K562 (cell line): Measurements from ENCODE around the gene SLC22A4. TPM values are rescaled to one million over a fixed set of nuclear protein-coding genes. Genes with fewer than 3 reads are reported as not detected.

ENCODE experiments used
- ATAC-seq: fragments of 200-7000 bp; cut with Tn5 transposase; 3 replicates; pipeline ENCODE4 v1.9.1; 2020; ENCODE audit warnings: moderate library complexity
- BruUV-seq: library from RNA; stranded (reverse); fragments of 400-500 nt; replicated peaks from 2 replicates; lab custom pipeline; 2021; lab: Mats Ljungman, UMichigan
- CTCF ChIA-PET: fragments of 300-600 bp; formaldehyde crosslinking; extraction: SDS; loops from one replicate; lab custom pipeline; 2021; ENCODE audit warnings: low intra/inter-chr PET ratio; lab: Yijun Ruan, JAX
- POLR2A ChIA-PET: fragments of 300-600, 350-650 bp; sonication (Branson Sonifier 250); formaldehyde crosslinking; extraction: SDS; loops from one replicate; lab custom pipeline; 2021; ENCODE audit warnings: antibody characterized with exemption, inconsistent platforms; lab: Yijun Ruan, JAX
- DNase-seq, 4 experiments: peaks; one replicate each; pipeline versions ENCODE4 v3.0.0 to v3.0.0-alpha.2; 2011 to 2018; ENCODE audit warnings: low spot score in 3 of 4, mixed read lengths in 3 of 4; ENCODE audit errors: extremely low read depth in 1 of 4
- FAIRE-seq: peaks from 2 replicates; lab custom pipeline; 2011; peaks lifted over from hg19 to GRCh38; lab: Jason Lieb, UNC
- H2AFZ ChIP-seq: 2 replicates; pipeline ENCODE4 v1.6.0; 2011; ENCODE audit warnings: low read depth, low read length, control low read depth, inconsistent platforms
- H3K27ac ChIP-seq: fragments of 200-600 bp; 3 replicates; pipeline ENCODE4 v1.8.0; 2011; ENCODE audit warnings: low read depth, mild to moderate bottlenecking, control low read depth, inconsistent platforms, low read length, moderate library complexity, mixed read lengths; ENCODE audit errors: extremely low read depth
- H3K27me3 ChIP-seq, 2 experiments: fragments of 300-600 bp in 1 of 2; 2 replicates in 1 of 2; 3 replicates in 1 of 2; pipeline versions ENCODE4 v1.6.0 to v1.8.0; 2011; ENCODE audit warnings: inconsistent platforms in 2 of 2, low read length in 2 of 2, mild to moderate bottlenecking in 1 of 2, mixed read lengths in 1 of 2, moderate library complexity in 1 of 2; ENCODE audit not compliant: control insufficient read depth in 2 of 2, insufficient read depth in 2 of 2
- H3K36me3 ChIP-seq: fragments of 300-600 bp; 3 replicates; pipeline ENCODE4 v1.8.0; 2011; ENCODE audit warnings: mild to moderate bottlenecking, low read length, inconsistent platforms; ENCODE audit not compliant: control insufficient read depth, insufficient read depth
- H3K4me1 ChIP-seq, 2 experiments: fragments of 200-600 bp in 1 of 2; replicated peaks in 1 of 2; 2 replicates in 1 of 2; 3 replicates in 1 of 2; pipeline versions ENCODE4 v1.5.1 to v1.8.0; 2011; ENCODE audit warnings: inconsistent platforms in 2 of 2, low read length in 2 of 2, mild to moderate bottlenecking in 1 of 2, mixed read lengths in 1 of 2, moderate library complexity in 1 of 2; ENCODE audit not compliant: control insufficient read depth in 2 of 2, insufficient read depth in 2 of 2
- H3K4me2 ChIP-seq: 2 replicates; pipeline ENCODE4 v1.6.1; 2011; ENCODE audit warnings: low read length, control low read depth, inconsistent platforms, mixed read lengths; ENCODE audit not compliant: insufficient read depth
- H3K4me3 ChIP-seq: fragments of 200-600 bp; sonication (generic), shearing (Covaris generic); 2 replicates; pipeline ENCODE4 v1.5.1; 2016; ENCODE audit warnings: control low read depth, inconsistent platforms
- H3K79me2 ChIP-seq: fragments of 200-600 bp; 3 replicates; pipeline ENCODE4 v1.8.0; 2011; ENCODE audit warnings: low read length, inconsistent platforms; ENCODE audit not compliant: control insufficient read depth, insufficient read depth
- H3K9ac ChIP-seq, 2 experiments: 2 replicates each; pipeline versions ENCODE4 v1.6.0 to v1.6.1; 2011; ENCODE audit warnings: low read depth in 2 of 2, low read length in 2 of 2, control low read depth in 1 of 2, inconsistent platforms in 1 of 2, mild to moderate bottlenecking in 1 of 2, mixed read lengths in 1 of 2; ENCODE audit not compliant: insufficient read depth in 1 of 2
- H3K9me1 ChIP-seq: one replicate; pipeline ENCODE4 v1.6.0; 2011; ENCODE audit warnings: inconsistent platforms, mild to moderate bottlenecking, low read length, moderate library complexity; ENCODE audit not compliant: control insufficient read depth, insufficient read depth
- H3K9me3 ChIP-seq: replicated peaks from 2 replicates; pipeline ENCODE4 v1.5.1; 2011; ENCODE audit warnings: low read depth, low read length, inconsistent platforms; ENCODE audit not compliant: control insufficient read depth, insufficient read depth
- H4K20me1 ChIP-seq: replicated peaks from 2 replicates; pipeline ENCODE4 v1.6.1; 2011; ENCODE audit warnings: low read length, inconsistent platforms, mixed read lengths; ENCODE audit not compliant: control insufficient read depth, insufficient read depth
- ATF7 ChIP-seq: fragments of 450-650 bp; IDR thresholded peaks from 2 replicates; pipeline ENCODE4 v1.7.1; 2014; ENCODE audit warnings: mild to moderate bottlenecking, moderate library complexity
- EGR1 ChIP-seq: fragments of 450-650 bp; conservative IDR thresholded peaks from 2 replicates; pipeline ENCODE4 v1.6.1; 2017; ENCODE audit warnings: mild to moderate bottlenecking
- ELK1 ChIP-seq: sonication (generic); formaldehyde crosslinking; IDR thresholded peaks from 2 replicates; pipeline ENCODE4 v1.8.1; 2022; ENCODE audit warnings: missing genetic modification reagents
- ETV6 ChIP-seq, 3 experiments: fragments of 150-350 bp in 1 of 3; sonication (generic) in 1 of 3; formaldehyde crosslinking in 1 of 3; IDR thresholded peaks; 2 replicates each; pipeline versions ENCODE4 v1.6.1 to v1.8.0; 2014 to 2022; ENCODE audit warnings: borderline replicate concordance in 2 of 3, low read depth in 2 of 3, antibody characterized with exemption in 1 of 3, low read length in 1 of 3, mild to moderate bottlenecking in 1 of 3, missing genetic modification reagents in 1 of 3
- HNRNPL ChIP-seq: fragments of 200-400 bp; formaldehyde crosslinking; IDR thresholded peaks from 2 replicates; pipeline ENCODE4 v1.6.1; 2017; ENCODE audit warnings: low read depth, mild to moderate bottlenecking, low read length
- SRSF3 ChIP-seq: fragments of 200-400 bp; formaldehyde crosslinking; IDR thresholded peaks from 2 replicates; pipeline ENCODE4 v1.6.1; 2016; ENCODE audit warnings: mild to moderate bottlenecking, low read length, moderate library complexity; ENCODE audit not compliant: insufficient read depth
- ZNF146 ChIP-seq: IDR thresholded peaks from one replicate; pipeline ENCODE4 v1.6.1; 2018; ENCODE audit warnings: missing compliant biosample characterization; ENCODE audit not compliant: unreplicated experiment
- ZNF184 ChIP-seq: sonication (generic); formaldehyde crosslinking; IDR thresholded peaks from 2 replicates; pipeline ENCODE4 v1.5.0; 2020; ENCODE audit warnings: missing genetic modification reagents
- ZNF57 ChIP-seq: fragments of 450-650 bp; formaldehyde crosslinking; IDR thresholded peaks from 2 replicates; pipeline ENCODE4 v1.4.0; 2020; ENCODE audit warnings: mild to moderate bottlenecking, moderate library complexity
- WGBS: fragments of 100-300 bp; shearing (Covaris generic); methylation state at CpG from one replicate; pipeline ENCODE4 v1.1.6; 2016; ENCODE audit warnings: low coverage, mixed read lengths; ENCODE audit not compliant: insufficient coverage; ENCODE audit errors: missing lambda C conversion rate; 5-methylcytosine and 5-hydroxymethylcytosine counted together
- in situ Hi-C: fragments of 300-500 bp; cut with MboI; formaldehyde crosslinking; loops from 4 replicates; pipeline ENCODE4 v1.15.0; 2018; ENCODE audit warnings: inconsistent platforms, mixed read lengths
- intact Hi-C: fragments of 100-400 bp; cut with micrococcal nuclease; formaldehyde crosslinking; loops from 2 replicates; pipeline ENCODE4 v1.14.2; 2022
- polyA plus RNA-seq, 8 experiments: library from polyadenylated mRNA; depleted of rRNA in 4 of 8; stranded (reverse) in 5 of 8; unstranded in 3 of 8; fragments of >200 nt; fragmentation: Nextera tagmentation in 2 of 8; fragmentation: Illumina TruSeq in 1 of 8; extraction: Ambion mirVana in 2 of 8; extraction: Trizol in 1 of 8; gene quantifications; 2 replicates each; pipeline versions ENCODE4 v1.2.1 to v1.2.3, GENCODE V29; 2011 to 2014; ENCODE audit warnings: inconsistent platforms in 1 of 8, missing spikeins in 1 of 8
- total RNA-seq, 7 experiments: library from RNA; depleted of rRNA in 6 of 7; stranded (reverse); fragments of >200 nt in 6 of 7; fragmentation: Illumina TruSeq in 2 of 7; extraction: Trizol in 2 of 7; gene quantifications; 2 replicates each; pipeline versions ENCODE4 v1.2.1 to v1.2.3, GENCODE V29; 2011 to 2021; ENCODE audit warnings: low replicate concordance in 1 of 7
- TF ChIP-seq, protein P1 (sequence below): fragments of 250-450 bp; sonication (Bioruptor Pico); IDR thresholded peaks from 2 replicates; pipeline ENCODE4 v1.4.0; 2020
- TF ChIP-seq, protein P2 (sequence below), 2 experiments: fragments of 450-650 bp; IDR thresholded peaks; 2 replicates each; pipeline ENCODE4 v1.6.1; 2016

SLC22A4 gene
- total and polyA plus RNA-seq, 9 of the 15 experiments (the other 6 are each of a cell fraction or from before 2014, with no cell fraction given) = 2.7 to 9.5 (median 6.2) TPM

DNA sequence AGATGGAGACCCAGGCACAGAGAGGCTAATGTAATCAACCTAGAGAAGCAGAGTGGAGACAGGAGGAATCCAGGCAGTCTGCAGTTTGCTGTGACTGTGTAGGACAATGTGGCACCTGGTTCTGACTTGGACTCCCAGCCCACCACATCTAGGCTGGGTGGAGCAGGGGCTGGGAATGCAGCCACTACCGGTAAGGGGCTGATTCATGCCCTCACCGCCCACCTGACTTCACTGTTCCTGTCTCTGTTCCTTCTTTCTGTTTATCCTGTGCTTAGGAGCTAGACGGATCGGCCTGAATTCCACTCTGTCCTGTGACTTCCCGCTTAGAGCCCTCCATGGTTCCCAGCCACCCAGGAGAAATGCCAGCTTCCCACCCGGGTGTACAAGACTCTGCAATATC, 34.1 kb upstream of the SLC22A4 start:
- in situ Hi-C loops (no loop called here), intact Hi-C loops (loop anchor here (1.0 kb wide), 1 partner anchor 22 kb away; no protein-coding TSS in a partner anchor)
- H3K27me3 ChIP-seq = no peaks in the 10 kb centered on the region
- WGBS = 48% methylated on average over 6 of the region's 6 CpGs
- peaks cover 19% of the 10 kb centered on the region; the same call in 2 of the 3 replicates for H3K36me3 ChIP-seq
- CTCF ChIA-PET = no interaction called here
- peak overlapping the region; percentile 43; the same call in 1 of the 2 replicates for H2AFZ ChIP-seq
- H3K4me2 ChIP-seq = peak overlapping the region; percentile 74
- no TSS peak for BruUV-seq
- POLR2A ChIA-PET = interaction anchor here (0.7 to 1.7 kb wide), 8 partner anchors 9 to 176 kb away, joined by 3 to 5 read pairs (median 4); no protein-coding TSS in a partner anchor
- FAIRE-seq (no peak), DNase-seq (no peak), ATAC-seq (no peak)
- H3K9me3 ChIP-seq = no peaks in the 10 kb centered on the region; the same call in 1 of the 2 replicates
- H3K79me2 ChIP-seq = peaks cover 36% of the 10 kb centered on the region
- H4K20me1 ChIP-seq = 0 out of 2 replicates have a peak, but pooled peaks cover 4% of the 10 kb centered on the region
- no peak for TF ChIP-seq HNRNPL
- TF ChIP-seq, protein P1, sequence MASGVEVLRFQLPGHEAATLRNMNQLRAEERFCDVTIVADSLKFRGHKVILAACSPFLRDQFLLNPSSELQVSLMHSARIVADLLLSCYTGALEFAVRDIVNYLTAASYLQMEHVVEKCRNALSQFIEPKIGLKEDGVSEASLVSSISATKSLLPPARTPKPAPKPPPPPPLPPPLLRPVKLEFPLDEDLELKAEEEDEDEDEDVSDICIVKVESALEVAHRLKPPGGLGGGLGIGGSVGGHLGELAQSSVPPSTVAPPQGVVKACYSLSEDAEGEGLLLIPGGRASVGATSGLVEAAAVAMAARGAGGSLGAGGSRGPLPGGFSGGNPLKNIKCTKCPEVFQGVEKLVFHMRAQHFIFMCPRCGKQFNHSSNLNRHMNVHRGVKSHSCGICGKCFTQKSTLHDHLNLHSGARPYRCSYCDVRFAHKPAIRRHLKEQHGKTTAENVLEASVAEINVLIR (CRISPR knock-in tag) = no peak
- peak; percentile 57 for TF ChIP-seq EGR1
- no peak for TF ChIP-seq ELK1 (CRISPR knock-in tag)
- no peak for TF ChIP-seq ZNF146 (CRISPR knock-in tag)
- TF ChIP-seq SRSF3 = no peak
- TF ChIP-seq ZNF184 = no peak
- TF ChIP-seq, protein P2, sequence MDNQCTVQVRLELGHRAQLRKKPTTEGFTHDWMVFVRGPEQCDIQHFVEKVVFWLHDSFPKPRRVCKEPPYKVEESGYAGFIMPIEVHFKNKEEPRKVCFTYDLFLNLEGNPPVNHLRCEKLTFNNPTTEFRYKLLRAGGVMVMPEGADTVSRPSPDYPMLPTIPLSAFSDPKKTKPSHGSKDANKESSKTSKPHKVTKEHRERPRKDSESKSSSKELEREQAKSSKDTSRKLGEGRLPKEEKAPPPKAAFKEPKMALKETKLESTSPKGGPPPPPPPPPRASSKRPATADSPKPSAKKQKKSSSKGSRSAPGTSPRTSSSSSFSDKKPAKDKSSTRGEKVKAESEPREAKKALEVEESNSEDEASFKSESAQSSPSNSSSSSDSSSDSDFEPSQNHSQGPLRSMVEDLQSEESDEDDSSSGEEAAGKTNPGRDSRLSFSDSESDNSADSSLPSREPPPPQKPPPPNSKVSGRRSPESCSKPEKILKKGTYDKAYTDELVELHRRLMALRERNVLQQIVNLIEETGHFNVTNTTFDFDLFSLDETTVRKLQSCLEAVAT (IDR thresholded peaks at IDR 0.05) = peak in 1 of 2 experiments; percentile 44; a peak in 1 of 4 replicates
- no peak for TF ChIP-seq ETV6 (IDR thresholded peaks at IDR 0.05; ENCODE audit: borderline replicate concordance in 1 of 2, low read depth in 2 of 2, low read length in 1 of 2)
- TF ChIP-seq ETV6 (CRISPR knock-in tag; IDR thresholded peaks at IDR 0.05; ENCODE audit: borderline replicate concordance) = no peak
- TF ChIP-seq ZNF57 (CRISPR knock-in tag) = no peak
- TF ChIP-seq ATF7 = no peak
- peak overlapping the region in 1 of 2 experiments; percentile 80; a peak in 1 of 4 replicates for H3K9ac ChIP-seq
- no peak overlapping the region for H3K4me3 ChIP-seq
- peaks cover 45 to 63% of the 10 kb centered on the region in 2 experiments for H3K4me1 ChIP-seq
- H3K9me1 ChIP-seq = no peaks in the 10 kb centered on the region
- peak overlapping the region; percentile 74; the same call in 2 of the 3 replicates for H3K27ac ChIP-seq
